ENCODE results near the gene GNAL.

GRCh38 chr18:11767329-11767728 lies 78.3 kb downstream of the GNAL start:
- TF ChIP-seq CTCF (IDR thresholded peaks at IDR 0.05; ENCODE audit: borderline replicate concordance, extremely low read depth, low read length, poor library complexity, severe bottlenecking), result no peak
- TF ChIP-seq EZH2 (IDR thresholded peaks at IDR 0.05; ENCODE audit: borderline replicate concordance, low read depth, low read length, severe bottlenecking), result no peak

All from DND-41 (cell line).